HG02763 (cell line): ENCODE results near the gene ADAMTSL2.

Experiments used
- ATAC-seq: cut with Tn5 transposase; IDR thresholded peaks from one replicate; pipeline ENCODE4 v1.9.1; 2021; ENCODE audit warnings: mild to moderate bottlenecking, moderate library complexity; ENCODE audit not compliant: unreplicated experiment

Gene ADAMTSL2

GRCh38 chr9:133603135-133603927 lies 68.8 kb downstream of the ADAMTSL2 start:
- ATAC-seq: no peak

- no peak for ATAC-seq
Observed at GRCh38 chr9:133604214-133604613, 69.7 kb downstream of the ADAMTSL2 start.

- no peak for ATAC-seq
Observed at GRCh38 chr9:133604856-133605255, 70.4 kb downstream of the ADAMTSL2 start.

DNA sequence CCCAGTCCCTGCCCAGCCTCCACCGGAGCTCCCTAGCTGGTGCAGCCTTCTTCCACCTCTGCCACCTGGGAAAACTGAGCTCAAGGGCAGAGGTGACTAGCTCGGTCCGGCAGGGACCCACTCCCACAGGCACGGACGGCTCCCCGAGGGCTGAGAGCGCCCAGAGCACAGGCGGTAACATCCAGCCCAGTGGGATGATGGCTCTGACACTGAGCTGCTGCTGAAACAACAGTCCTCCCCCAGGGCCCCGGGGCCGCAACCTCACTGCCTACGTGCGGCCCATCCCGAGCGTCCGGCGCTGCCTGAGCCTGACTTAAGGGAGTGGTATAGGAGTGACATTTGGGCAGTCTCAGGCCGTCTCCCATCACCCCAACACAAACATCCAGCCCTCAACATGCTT lies 70.9 kb downstream of the ADAMTSL2 start:
- ATAC-seq: no peak

DNA sequence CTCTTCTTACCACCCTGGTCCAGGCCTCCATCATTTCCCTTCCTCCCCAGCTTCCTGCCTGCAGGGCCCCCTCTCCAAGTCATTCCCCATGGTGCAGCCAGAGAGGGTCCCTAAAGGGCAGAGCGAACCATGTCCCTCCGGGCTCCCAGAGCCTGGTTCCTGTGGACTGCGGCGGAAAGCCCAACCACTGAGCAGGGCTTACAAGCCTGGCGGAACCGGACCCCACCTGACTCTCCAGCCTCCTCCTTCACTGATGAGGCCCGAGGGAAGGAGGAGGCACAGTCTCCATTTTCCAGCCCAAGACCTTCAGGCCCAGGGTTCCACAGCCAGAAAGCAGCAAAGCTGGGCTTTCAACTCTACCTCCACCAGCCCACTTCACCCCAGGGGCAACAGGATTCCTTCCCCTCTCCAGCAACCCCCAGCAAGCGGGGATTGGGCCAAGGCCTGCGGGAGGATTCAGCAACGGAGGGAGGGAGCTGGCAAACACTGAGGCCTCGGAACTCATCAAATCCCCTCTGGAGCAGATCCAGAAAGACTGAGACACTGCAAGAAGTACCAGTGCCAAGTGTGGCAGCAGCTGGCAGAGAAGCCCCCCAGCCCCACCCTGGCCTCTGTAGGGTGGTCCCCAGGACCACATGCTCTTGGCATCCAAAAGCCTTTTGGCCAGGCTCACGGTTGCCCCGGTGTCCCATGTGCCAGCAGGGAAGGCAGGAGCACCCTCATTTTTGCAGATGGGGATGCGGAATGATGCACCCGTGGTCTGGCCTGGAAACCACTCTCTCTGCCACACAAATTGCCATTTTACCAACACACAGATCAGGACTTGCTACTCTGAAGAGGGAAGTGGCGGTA lies 71.6 kb downstream of the ADAMTSL2 start:
- no peak for ATAC-seq

DNA sequence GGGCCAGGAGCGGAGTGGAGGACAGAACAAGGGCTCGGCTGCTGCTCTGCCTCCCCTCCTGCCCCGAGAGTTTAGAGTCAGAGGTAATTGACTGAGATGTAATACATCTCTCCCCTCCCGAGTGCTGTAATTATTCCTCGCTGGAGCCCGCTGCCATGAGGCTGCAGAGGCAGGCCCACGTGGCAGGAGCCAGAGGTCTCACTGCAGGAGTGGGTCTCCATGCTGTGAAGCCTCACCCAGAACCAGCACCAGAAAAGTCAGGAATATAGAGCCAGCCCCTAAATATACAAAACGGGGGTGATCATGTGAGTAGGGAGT lies 72.2 kb downstream of the ADAMTSL2 start:
- ATAC-seq: no peak

DNA sequence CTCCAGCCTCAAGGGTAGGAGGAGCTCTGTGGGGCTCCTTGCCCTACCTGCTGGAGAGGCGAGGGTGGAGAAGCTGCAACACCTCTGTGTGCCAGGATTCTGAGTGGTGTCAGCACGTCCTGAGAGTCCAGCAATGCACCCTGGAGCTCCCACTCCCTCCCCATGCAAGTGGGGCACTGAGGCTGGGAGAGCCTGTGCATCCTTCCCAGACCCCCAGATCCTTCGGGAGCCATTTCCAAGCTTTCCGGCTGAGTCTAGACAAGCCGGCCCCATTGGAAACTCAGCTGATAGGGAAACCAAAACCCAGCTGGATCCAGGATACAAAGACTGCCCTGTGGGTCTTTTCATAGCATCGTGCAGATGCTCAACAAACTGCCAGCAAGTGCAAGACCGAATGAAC lies 72.9 kb downstream of the ADAMTSL2 start:
- no peak for ATAC-seq

GRCh38 chr9:133607976-133608375 lies 73.5 kb downstream of the ADAMTSL2 start:
- ATAC-seq: no peak

GRCh38 chr9:133608382-133608781 lies 73.9 kb downstream of the ADAMTSL2 start:
- ATAC-seq: no peak

GRCh38 chr9:133608889-133609288 lies 74.4 kb downstream of the ADAMTSL2 start:
- ATAC-seq: no peak

DNA sequence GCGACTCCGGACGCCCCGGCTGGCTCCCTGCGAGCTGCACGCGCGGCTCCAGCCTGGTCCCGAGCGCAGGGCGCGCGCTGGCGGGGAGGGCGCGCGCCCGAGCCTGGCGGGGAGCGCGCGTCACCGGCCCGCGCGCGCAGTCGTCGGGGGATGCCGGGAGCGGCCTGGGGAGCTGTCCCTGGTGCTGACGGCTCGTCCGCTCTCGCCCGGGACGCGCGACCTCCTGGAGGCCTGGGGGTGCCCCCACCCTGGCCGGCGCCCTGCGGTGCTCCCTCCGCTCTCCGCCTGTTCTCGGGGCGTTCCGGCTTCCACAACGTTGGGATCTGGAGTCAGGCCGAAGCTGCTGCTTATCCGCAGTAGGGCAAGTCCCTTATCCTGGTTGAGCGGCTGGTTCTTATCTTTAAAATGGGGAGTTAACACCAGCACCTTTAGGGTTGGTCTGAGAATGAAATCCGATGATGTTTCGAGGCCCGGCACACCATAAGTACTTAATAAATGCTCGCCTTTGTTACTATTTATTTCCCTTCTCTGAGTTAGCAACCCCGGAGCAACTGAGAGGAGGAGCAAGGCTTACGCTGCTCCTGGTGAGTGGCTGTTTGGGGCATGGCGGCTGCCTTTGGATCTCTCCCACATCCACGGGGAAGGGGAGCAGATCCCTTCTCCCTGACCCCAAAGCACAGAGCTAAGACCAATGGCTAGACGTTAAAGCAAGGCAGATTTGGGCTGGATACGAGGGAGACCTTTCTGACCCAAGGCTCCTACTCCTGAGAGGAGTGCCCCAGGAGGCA lies 75.0 kb downstream of the ADAMTSL2 start, which contains the start of gene FAM163B:
Gene FAM163B, minus strand, starts transcription at position 79 of the 788 bp plus-strand sequence. CDS start 29,166 bp downstream, outside the sequence.
- no peak for ATAC-seq

DNA sequence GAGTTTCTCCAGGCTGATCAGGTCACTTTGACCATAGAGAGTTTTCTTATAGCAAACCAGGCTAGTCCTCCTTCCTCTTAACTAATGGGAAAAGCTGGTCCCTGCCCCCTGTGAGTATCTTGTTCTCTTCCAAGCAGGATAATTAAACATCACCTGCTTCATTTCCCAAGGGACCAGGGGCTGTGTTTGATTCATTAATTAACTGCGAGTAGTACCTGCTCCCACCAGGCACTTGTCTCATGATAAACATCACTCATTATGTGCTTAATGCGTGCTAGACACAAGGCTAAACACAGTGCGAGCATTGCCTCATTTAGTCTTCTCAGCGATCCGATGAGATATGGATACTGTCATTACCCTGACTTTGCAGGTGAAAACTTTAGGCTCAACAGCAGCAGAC lies 76.3 kb downstream of the ADAMTSL2 start:
- no peak for ATAC-seq

- ATAC-seq: no peak
Observed at GRCh38 chr9:133612051-133612450, 77.5 kb downstream of the ADAMTSL2 start.

- ATAC-seq: no peak
Observed at GRCh38 chr9:133612816-133613215, 78.3 kb downstream of the ADAMTSL2 start.

DNA sequence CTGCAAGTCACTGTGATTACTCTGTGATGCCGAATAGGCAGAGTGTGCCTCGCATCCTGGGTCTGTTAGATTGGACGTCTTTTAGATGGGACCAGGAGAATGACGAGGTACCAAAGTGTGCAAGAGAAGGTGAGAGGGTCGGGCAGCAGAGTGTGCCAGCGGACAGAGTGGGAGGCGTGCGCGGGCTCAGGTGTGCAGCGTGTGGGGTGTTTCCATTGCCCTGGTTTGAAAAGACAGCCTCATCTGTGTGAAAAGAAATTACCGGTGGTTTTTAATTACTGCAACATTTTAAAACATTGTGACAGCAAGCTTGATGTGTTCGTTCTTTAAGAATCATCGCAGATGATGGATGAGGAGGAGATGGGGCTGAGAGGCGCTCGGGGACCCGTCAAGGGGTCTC lies 78.9 kb downstream of the ADAMTSL2 start:
- ATAC-seq: no peak

DNA sequence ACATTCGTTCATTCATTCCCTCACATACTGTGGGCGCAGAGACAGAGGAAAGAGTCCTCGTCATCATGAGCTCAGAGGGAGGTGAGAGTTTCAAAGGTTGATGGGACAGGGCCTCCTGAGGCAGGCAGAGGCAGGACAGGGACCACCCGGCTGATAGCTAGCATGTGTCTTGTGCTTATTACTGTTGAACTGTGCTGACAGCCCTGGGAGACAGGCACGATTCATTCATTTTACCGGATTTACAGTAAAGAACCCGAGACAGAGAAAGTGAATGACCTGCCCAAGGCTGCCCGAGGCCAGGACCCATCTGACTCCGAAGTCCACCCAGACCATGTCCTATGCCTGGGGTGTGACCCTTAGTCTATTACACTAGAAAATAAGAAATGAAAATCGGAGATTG lies 79.6 kb downstream of the ADAMTSL2 start:
- no peak for ATAC-seq

GRCh38 chr9:133614678-133615077 lies 80.2 kb downstream of the ADAMTSL2 start:
- no peak for ATAC-seq

- ATAC-seq: no peak
Observed at GRCh38 chr9:133615186-133615585, 80.7 kb downstream of the ADAMTSL2 start.

DNA sequence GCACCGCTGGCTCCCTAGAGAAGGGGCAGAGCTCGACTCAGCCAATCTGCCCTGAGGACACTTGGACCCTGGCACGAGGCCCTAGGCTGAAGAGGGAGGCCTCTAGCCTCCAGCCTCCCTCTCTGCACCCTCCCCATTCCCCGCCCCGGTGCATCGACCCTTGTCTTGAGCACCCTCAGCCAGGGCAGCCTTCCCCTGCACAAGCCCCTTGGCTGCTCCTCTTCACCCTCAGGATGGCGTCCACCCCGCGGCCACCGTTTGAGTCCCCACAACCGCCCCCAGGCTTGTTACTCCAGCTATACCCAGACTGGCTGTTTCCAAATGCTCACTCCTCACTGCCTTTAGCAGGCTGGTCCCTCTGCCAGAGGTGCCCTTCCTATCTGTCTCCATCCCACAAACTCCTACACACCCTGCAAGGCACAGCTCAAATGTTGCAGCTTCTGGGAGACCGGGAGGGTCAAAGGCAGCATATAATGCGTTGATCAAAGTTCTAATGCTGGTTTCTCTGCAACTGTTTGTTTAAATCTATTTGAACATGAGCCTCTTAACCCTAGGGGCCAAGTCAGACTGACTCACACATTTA lies 81.2 kb downstream of the ADAMTSL2 start:
- ATAC-seq: no peak

- ATAC-seq: no peak
Observed at GRCh38 chr9:133616643-133617405, 82.3 kb downstream of the ADAMTSL2 start.
